GM21786 (cell line): ENCODE measurements around the gene TRA2B.
"Not testable (repeated sequence)": the region's sequence is repeated elsewhere in the genome, so short reads cannot be mapped to it uniquely, and the experiment has no call there.

ENCODE experiments used
- ATAC-seq: cut with Tn5 transposase; IDR thresholded peaks from one replicate; pipeline ENCODE4 v1.9.1; 2021; ENCODE audit not compliant: unreplicated experiment

The TRA2B gene

GRCh38 chr3:185928496-185928895 lies 9.3 kb downstream of the TRA2B start:
- ATAC-seq: peak; percentile 39

- ATAC-seq: no peak
Measured at GRCh38 chr3:185927501-185928200, 10.2 kb downstream of the TRA2B start.

- no peak for ATAC-seq
Measured at GRCh38 chr3:185926445-185926844, 11.4 kb downstream of the TRA2B start.

GRCh38 chr3:185925353-185925752 lies 12.5 kb downstream of the TRA2B start:
- ATAC-seq: no peak

GRCh38 chr3:185924375-185924774 lies 13.4 kb downstream of the TRA2B start:
- no peak for ATAC-seq

GRCh38 chr3:185920184-185920583 lies 17.6 kb downstream of the TRA2B start:
- no peak for ATAC-seq

- ATAC-seq: no peak
Measured at GRCh38 chr3:185916042-185916833, 21.6 kb downstream of the TRA2B start.

GRCh38 chr3:185915642-185916041 lies 22.2 kb downstream of the TRA2B start:
- no peak for ATAC-seq

- no peak for ATAC-seq
Measured at GRCh38 chr3:185914911-185915629, 22.7 kb downstream of the TRA2B start.

GRCh38 chr3:185912929-185913901 lies 24.6 kb downstream of the TRA2B start:
- ATAC-seq: no peak

GRCh38 chr3:185912512-185912911 lies 25.3 kb downstream of the TRA2B start:
- no peak for ATAC-seq

GRCh38 chr3:185911076-185911448 lies 26.8 kb downstream of the TRA2B start:
- not testable (repeated sequence) for ATAC-seq

GRCh38 chr3:185910322-185911075 lies 27.3 kb downstream of the TRA2B start:
- not testable (repeated sequence) for ATAC-seq

- ATAC-seq: not testable (repeated sequence)
Measured at GRCh38 chr3:185909913-185910312, 27.9 kb downstream of the TRA2B start.

GRCh38 chr3:185900228-185900627 lies 37.6 kb downstream of the TRA2B start:
- ATAC-seq: no peak

- no peak for ATAC-seq
Measured at GRCh38 chr3:185896636-185897035, 41.2 kb downstream of the TRA2B start.

GRCh38 chr3:185887066-185887465 lies 50.7 kb downstream of the TRA2B start:
- no peak for ATAC-seq

GRCh38 chr3:185884641-185885040 lies 53.2 kb downstream of the TRA2B start:
- ATAC-seq: no peak

- ATAC-seq: no peak
Measured at GRCh38 chr3:185881926-185882325, 55.9 kb downstream of the TRA2B start.

GRCh38 chr3:185880600-185880999 lies 57.2 kb downstream of the TRA2B start:
- ATAC-seq: no peak
